IgD-negative memory B cell (primary cell): ENCODE data around the gene CHTF18. TPM values are rescaled to one million over a fixed set of nuclear protein-coding genes. Genes with fewer than 3 reads are reported as not detected.

Source experiments
- H3K27ac Mint-ChIP-seq, 3 donors: one replicate each; pipeline ENCODE4 v1.8.0; 2020 to 2022; ENCODE audit warnings: mild to moderate bottlenecking in 3 of 3, mixed read lengths in 3 of 3, moderate library complexity in 1 of 3
- H3K27me3 Mint-ChIP-seq: one replicate; pipeline ENCODE4 v1.8.0; 2021; ENCODE audit warnings: mixed read lengths
- H3K36me3 Mint-ChIP-seq: one replicate; pipeline ENCODE4 v1.8.0; 2020; ENCODE audit warnings: mild to moderate bottlenecking, mixed read lengths
- H3K4me1 Mint-ChIP-seq, 3 donors: one replicate each; pipeline ENCODE4 v1.8.0; 2020 to 2022; ENCODE audit warnings: mixed read lengths in 3 of 3, mild to moderate bottlenecking in 1 of 3
- H3K4me3 Mint-ChIP-seq, 4 donors: one replicate each; pipeline ENCODE4 v1.8.0; 2020 to 2022; ENCODE audit warnings: mild to moderate bottlenecking in 4 of 4, mixed read lengths in 4 of 4, moderate library complexity in 3 of 4
- H3K9me3 Mint-ChIP-seq, 3 donors: one replicate each; pipeline ENCODE4 v1.8.0; 2020 to 2021; ENCODE audit warnings: mixed read lengths in 3 of 3, mild to moderate bottlenecking in 1 of 3
- polyA plus RNA-seq: library from polyadenylated mRNA; unstranded; fragments of 300-500 nt; fragmentation: Illumina TruSeq; gene quantifications from one replicate; pipeline ENCODE4 v1.2.3, GENCODE V29; 2021

CHTF18 gene
- polyA plus RNA-seq, 1 donor from 2014 or later, result 4.9 TPM

DNA sequence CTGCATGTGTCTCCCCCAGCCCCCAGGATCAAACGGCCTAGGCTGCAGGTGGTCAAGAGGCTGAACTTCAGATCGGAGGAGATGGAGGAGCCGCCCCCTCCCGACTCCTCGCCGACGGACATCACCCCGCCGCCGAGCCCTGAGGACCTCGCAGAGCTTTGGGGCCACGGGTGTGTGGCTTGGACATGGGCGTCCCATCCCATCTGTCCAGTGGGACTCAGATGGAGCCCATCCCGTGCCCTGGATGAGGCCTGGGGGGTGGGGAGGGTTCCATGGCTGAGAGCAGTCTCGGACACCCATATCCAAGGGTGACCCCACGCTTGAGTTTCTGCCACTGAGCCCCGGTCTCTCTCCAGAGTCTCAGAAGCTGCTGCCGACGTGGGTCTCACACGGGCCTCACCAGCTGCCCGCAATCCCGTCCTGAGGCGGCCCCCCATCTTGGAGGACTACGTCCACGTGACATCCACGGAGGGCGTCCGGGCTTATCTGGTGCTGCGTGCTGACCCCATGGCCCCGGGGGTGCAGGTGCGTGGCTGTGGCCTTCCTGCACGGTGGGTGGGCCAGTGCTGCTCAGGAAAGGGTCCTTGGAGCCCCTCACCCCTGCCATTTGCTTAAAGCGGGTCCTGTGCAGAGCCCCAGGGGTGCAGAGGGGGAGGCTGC is 901 bp downstream of the CHTF18 start:
- no peaks in the 10 kb centered on the region for H3K27me3 Mint-ChIP-seq
- H3K9me3 Mint-ChIP-seq, result no peaks in the 10 kb centered on the region
- H3K36me3 Mint-ChIP-seq, result peaks cover 1% of the 10 kb centered on the region
- peak overlapping the region in 2 of 4 donors; percentile 50 to 63 for H3K4me3 Mint-ChIP-seq
- H3K27ac Mint-ChIP-seq, result no peak overlapping the region
- H3K4me1 Mint-ChIP-seq, result peaks cover 0 to 6% (median 4%) of the 10 kb centered on the region in 3 donors

DNA sequence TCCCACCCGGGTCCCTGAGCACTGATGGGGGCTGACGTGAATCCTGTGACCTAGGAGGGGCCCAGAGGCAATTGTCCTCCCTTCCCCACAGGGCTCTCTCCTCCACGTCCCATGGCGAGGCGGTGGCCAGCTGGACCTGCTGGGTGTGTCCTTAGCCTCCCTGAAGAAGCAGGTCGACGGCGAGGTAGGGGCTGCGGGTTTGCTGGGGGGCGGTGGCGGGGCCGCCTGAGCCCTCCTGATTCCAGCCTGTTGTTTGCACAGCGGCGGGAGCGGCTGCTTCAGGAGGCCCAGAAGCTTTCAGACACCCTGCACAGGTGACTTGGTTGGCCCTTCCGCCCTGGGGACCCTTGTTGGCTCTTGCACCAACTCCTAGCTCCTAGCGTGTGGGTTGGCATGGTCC is 1.7 kb downstream of the CHTF18 start:
- no peaks in the 10 kb centered on the region for H3K27me3 Mint-ChIP-seq
- peak overlapping the region; percentile 37 to 78 (median 52) for H3K4me3 Mint-ChIP-seq
- peaks cover 0 to 4% (median 3%) of the 10 kb centered on the region in 3 donors for H3K4me1 Mint-ChIP-seq
- peaks cover 1% of the 10 kb centered on the region for H3K36me3 Mint-ChIP-seq
- peak overlapping the region in 1 of 3 donors; percentile 71 for H3K27ac Mint-ChIP-seq
- H3K9me3 Mint-ChIP-seq, result no peaks in the 10 kb centered on the region

DNA sequence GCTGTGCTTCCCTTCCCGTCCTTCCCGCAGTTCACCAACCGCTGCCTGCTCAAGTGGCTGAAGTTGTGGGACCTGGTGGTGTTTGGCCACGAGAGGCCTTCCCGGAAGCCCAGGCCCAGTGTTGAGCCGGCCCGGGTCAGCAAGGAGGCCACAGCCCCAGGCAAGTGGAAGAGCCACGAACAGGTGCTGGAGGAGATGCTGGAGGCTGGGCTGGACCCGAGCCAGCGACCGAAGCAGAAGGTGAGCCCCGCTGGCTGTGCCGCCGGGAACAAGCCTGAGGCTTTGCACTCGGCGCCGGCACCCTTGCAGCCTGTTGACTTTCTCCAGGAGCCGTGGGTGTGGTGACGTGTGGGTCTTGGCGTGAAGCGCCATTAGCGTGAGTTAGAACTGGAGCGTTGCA is 2.7 kb downstream of the CHTF18 start:
- H3K4me3 Mint-ChIP-seq, result peak overlapping the region in 1 of 4 donors; percentile 30
- H3K9me3 Mint-ChIP-seq, result no peaks in the 10 kb centered on the region
- H3K27me3 Mint-ChIP-seq, result no peaks in the 10 kb centered on the region
- peaks cover 0 to 4% (median 1%) of the 10 kb centered on the region in 3 donors for H3K4me1 Mint-ChIP-seq
- H3K36me3 Mint-ChIP-seq, result peaks cover 1% of the 10 kb centered on the region
- H3K27ac Mint-ChIP-seq, result no peak overlapping the region

DNA sequence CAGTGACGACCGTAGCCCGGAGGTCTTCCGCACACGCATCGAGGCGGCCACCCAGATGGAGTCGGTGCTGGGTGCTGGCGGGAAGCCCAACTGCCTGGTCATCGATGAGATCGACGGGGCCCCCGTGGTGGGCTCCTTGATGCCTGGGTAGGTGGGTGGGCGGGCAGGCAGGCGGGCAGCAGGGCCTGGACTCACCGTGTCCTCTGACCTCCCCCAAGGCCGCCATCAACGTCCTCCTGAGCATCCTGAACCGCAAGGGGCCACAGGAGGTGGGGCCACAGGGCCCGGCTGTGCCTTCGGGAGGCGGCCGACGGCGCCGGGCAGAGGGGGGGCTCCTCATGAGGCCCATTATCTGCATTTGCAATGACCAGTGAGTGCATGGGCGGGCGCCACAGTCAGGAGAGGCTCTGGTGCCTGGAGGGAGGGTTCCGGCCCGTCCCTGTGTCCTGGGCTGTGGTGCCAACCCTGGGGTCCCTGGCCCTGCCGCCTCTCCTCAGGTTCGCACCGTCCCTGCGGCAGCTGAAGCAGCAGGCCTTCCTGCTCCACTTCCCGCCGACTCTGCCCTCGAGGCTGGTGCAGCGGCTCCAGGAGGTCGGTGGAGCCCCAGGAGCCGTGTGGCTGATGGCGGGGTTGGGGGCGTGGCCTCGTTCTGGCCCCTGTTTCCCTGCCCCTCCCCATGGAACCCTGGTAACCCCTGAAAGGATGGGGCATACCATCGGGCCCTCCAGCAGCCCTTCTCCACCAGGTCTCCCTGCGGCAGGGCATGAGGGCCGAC is 4.0 kb downstream of the CHTF18 start:
- H3K27ac Mint-ChIP-seq, result no peak overlapping the region
- H3K9me3 Mint-ChIP-seq, result no peaks in the 10 kb centered on the region
- peaks cover 1% of the 10 kb centered on the region for H3K36me3 Mint-ChIP-seq
- H3K27me3 Mint-ChIP-seq, result no peaks in the 10 kb centered on the region
- H3K4me3 Mint-ChIP-seq, result no peak overlapping the region
- peaks cover 0 to 1% (median 0%) of the 10 kb centered on the region in 3 donors for H3K4me1 Mint-ChIP-seq

DNA sequence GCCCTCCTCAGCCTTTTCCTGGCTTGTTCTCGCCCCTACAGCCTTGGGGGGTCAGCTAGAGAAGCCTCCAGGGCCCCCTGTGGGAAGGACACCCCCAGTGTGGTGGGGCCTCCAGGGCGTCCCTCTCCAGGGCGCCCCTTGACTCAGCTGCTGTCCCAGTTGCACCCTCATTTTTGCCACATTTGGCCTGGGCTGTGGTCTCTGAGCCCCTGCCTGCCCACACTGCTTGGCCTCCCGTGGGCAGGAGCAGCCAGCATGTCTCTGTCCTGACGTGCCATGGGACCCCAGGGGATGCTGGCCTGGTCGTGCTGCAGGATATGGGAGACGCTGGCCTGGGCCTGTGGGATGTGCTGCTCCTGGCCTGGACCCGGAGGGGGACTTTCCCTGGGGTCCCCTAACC is 5.0 kb downstream of the CHTF18 start:
- H3K4me1 Mint-ChIP-seq, result peaks cover 0 to 1% (median 0%) of the 10 kb centered on the region in 3 donors
- H3K27ac Mint-ChIP-seq, result no peak overlapping the region
- peaks cover 1% of the 10 kb centered on the region for H3K27me3 Mint-ChIP-seq
- no peak overlapping the region for H3K4me3 Mint-ChIP-seq
- no peaks in the 10 kb centered on the region for H3K9me3 Mint-ChIP-seq
- peaks cover 1% of the 10 kb centered on the region for H3K36me3 Mint-ChIP-seq

DNA sequence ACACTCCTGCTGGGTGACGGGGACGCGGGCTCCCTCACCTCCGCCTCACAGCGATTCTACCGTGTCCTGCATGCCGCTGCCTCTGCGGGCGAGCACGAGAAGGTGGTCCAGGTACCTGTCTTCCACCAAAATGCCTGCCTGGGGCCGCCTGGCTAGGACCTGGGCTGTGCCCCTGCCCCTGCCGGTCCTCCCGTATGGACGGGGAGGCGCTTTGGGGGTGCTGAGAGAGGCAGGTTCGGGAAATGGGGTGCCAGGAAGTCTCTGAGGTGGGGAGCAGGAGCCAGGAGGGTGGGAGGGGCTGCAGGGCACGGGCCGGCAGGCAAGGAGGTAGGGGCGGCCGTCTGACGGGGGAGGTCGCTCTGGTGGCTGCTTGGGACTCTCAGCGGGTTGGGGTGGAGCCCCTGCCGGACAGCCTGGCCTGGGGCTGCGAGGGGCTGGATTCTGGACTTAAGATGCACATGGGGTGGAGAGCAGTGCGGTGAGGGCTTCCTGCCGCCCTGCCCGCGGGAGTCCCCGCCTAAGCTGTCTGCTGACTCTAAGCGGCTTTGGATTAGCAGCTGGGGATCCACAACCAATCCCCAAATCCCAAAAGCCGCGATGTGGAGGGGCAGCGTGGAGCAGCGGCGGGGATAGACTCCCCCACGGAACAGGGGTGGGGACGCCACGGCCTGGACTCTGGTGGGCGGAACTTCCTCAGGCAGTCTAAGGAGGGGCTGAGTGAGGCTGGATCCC is 5.8 kb downstream of the CHTF18 start:
- Mint-ChIP-seq H3K4me1 (peaks cover 0 to 1% (median 0%) of the 10 kb centered on the region in 3 donors), H3K36me3 (peaks cover 1% of the 10 kb centered on the region), H3K4me3 (no peak overlapping the region), H3K27ac (no peak overlapping the region), H3K27me3 (peaks cover 6% of the 10 kb centered on the region), H3K9me3 (no peaks in the 10 kb centered on the region)

DNA sequence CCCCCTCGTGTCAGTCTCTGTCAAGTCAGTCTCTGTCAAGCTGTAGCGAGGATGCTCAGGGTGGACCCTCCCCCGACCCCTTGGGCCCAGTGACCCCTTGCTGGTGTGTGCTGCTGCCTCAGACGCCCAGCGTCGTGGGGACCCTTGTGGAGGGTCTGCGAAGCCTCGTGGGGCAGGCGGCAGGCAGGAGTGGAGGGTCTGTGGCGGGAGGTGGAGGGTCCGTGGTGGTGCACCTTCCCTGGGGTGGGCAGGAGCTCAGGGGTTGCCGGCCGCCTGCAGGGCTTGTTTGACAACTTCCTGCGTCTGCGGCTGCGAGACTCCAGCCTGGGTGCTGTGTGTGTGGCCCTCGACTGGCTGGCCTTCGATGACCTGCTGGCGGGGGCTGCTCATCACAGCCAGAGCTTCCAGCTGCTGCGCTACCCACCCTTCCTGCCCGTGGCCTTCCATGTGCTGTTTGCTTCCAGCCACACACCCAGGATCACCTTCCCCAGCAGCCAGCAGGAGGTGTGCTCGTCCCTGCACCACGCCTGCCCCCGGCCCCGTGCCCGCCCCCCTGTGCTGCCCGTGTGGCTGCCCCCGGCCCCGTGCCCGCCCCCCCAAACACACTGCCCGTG is 6.5 kb downstream of the CHTF18 start:
- Mint-ChIP-seq H3K36me3 (peaks cover 1% of the 10 kb centered on the region), H3K4me1 (no peaks in the 10 kb centered on the region), H3K27me3 (peaks cover 6% of the 10 kb centered on the region), H3K27ac (no peak overlapping the region), H3K9me3 (no peaks in the 10 kb centered on the region), H3K4me3 (no peak overlapping the region)

DNA sequence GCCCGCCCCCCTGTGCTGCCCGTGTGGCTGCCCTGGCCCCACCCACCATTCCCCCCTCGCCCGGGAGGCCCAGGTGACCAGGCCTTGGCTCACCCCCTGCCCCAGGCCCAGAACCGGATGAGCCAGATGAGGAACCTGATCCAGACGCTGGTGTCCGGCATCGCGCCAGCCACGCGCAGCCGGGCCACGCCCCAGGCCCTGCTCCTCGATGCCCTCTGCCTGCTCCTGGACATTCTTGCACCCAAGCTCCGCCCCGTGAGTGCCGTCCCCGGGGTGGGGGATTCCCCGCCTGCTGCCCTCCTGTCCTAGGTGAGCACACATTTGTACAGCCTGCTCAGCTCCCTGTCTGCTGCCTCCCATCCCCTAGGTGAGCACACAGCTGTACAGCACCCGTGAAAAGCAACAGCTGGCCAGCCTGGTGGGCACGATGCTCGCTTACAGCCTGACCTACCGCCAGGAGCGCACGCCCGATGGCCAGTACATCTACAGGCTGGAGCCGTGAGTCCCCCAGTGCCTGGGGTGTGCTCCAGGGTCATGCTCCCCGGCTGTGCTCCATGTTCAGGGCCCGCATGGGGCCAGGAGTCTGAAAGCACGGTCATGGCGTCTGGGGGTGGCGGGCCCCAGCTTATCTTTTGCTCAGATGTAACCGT is 7.3 kb downstream of the CHTF18 start:
- H3K4me3 Mint-ChIP-seq, result no peak overlapping the region
- H3K9me3 Mint-ChIP-seq, result no peaks in the 10 kb centered on the region
- no peaks in the 10 kb centered on the region for H3K4me1 Mint-ChIP-seq
- no peak overlapping the region for H3K27ac Mint-ChIP-seq
- H3K27me3 Mint-ChIP-seq, result peaks cover 6% of the 10 kb centered on the region
- H3K36me3 Mint-ChIP-seq, result peaks cover 1% of the 10 kb centered on the region

DNA sequence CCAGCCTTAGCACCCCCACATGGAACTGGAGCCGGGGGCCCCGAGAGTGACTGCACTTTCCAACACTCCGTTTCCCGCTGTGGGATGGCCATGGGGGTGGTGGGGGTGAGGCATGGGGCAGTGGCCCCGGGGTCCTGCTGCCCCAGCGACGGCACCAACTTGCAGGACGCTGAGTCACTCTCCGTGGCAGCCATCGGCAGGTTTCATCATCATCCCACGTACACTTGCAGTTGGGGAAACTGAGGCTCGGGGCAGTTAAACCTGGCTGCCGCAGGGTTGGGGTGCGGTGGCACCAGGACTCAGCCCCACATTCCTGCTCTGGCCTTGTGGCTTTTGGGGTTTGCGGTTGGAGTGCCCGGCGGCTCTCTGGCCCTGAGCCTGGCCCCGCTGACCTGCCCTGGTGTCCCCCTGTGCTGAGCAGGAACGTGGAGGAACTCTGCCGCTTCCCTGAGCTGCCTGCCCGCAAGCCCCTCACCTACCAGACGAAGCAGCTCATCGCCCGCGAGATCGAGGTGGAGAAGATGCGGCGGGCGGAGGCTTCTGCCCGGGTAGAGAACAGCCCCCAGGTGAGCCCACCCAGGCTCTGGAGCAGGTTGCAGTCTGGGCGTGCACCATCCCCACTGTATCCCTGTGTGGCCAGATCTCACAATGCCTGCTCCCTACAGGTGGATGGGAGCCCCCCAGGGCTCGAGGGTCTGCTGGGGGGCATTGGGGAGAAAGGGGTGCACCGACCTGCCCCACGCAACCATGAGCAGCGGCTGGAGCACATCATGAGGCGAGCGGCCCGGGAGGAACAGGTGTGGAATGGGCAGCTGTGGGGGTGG is 8.1 kb downstream of the CHTF18 start:
- Mint-ChIP-seq H3K36me3 (peaks cover under 1% of the 10 kb centered on the region), H3K4me1 (no peaks in the 10 kb centered on the region), H3K27ac (no peak overlapping the region), H3K27me3 (peaks cover 8% of the 10 kb centered on the region), H3K4me3 (no peak overlapping the region), H3K9me3 (no peaks in the 10 kb centered on the region)

DNA sequence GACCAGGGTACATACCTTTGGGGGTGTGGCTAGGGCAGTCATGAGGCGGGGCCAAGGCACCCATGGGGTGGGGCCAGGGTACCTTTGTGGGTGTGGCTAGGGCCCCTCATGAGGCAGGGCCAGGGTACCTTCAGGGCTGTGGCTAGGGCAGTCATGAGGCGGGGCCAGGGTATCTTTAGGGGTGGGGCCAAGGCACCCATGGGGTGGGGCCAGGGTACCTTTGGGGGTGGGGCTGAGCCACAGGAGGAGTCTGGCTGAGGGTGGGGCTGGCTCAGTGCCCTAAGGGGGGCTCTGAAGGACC is 8.7 kb downstream of the CHTF18 start:
- no peaks in the 10 kb centered on the region for H3K36me3 Mint-ChIP-seq
- H3K9me3 Mint-ChIP-seq, result no peaks in the 10 kb centered on the region
- H3K4me3 Mint-ChIP-seq, result no peak overlapping the region
- peaks cover 8% of the 10 kb centered on the region for H3K27me3 Mint-ChIP-seq
- H3K27ac Mint-ChIP-seq, result no peak overlapping the region
- H3K4me1 Mint-ChIP-seq, result no peaks in the 10 kb centered on the region

DNA sequence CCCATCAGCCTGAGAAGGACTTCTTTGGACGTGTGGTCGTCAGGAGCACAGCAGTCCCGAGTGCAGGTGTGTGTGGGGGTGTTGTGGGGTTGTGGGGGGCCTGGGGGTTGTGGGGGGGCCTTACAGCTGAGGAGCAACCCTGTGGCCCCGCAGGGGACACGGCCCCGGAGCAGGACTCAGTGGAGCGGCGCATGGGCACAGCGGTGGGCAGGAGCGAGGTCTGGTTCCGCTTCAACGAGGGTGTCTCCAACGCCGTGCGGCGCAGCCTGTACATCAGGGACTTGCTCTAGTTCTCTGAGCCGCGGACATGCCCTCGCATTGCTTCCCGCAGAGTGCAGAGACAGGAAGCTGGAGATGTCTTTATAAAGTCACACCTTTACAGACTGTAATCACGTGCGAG is 9.3 kb downstream of the CHTF18 start:
- H3K36me3 Mint-ChIP-seq, result no peaks in the 10 kb centered on the region
- H3K4me3 Mint-ChIP-seq, result peak overlapping the region in 1 of 4 donors; percentile 27
- no peaks in the 10 kb centered on the region for H3K4me1 Mint-ChIP-seq
- H3K27ac Mint-ChIP-seq, result no peak overlapping the region
- H3K9me3 Mint-ChIP-seq, result no peaks in the 10 kb centered on the region
- peaks cover 8% of the 10 kb centered on the region for H3K27me3 Mint-ChIP-seq

DNA sequence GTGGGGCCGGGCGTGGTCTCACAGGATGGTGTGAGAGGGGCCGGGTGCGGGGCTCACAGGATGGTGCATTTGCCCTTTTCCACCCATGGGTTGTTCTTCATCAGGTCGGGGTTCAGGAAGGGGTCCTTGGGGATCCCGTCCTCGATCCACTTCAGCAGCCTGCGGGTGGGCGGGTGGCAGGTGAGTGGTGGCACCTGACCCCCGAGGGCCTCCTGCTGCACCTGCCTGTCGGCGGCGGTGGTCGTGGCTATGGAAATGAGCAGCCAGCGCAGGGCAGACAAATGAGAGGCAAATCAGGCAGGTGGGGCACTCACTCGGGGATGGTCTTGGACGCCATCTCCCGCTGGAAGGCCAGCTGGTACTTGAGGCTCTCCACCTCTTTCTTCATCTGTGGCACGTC is 10.2 kb downstream of the CHTF18 start:
- H3K9me3 Mint-ChIP-seq, result no peaks in the 10 kb centered on the region
- H3K36me3 Mint-ChIP-seq, result no peaks in the 10 kb centered on the region
- peaks cover 8% of the 10 kb centered on the region for H3K27me3 Mint-ChIP-seq
- peak overlapping the region in 1 of 4 donors; percentile 17 for H3K4me3 Mint-ChIP-seq
- H3K27ac Mint-ChIP-seq, result peak overlapping the region in 1 of 3 donors; percentile 25
- H3K4me1 Mint-ChIP-seq, result no peaks in the 10 kb centered on the region

DNA sequence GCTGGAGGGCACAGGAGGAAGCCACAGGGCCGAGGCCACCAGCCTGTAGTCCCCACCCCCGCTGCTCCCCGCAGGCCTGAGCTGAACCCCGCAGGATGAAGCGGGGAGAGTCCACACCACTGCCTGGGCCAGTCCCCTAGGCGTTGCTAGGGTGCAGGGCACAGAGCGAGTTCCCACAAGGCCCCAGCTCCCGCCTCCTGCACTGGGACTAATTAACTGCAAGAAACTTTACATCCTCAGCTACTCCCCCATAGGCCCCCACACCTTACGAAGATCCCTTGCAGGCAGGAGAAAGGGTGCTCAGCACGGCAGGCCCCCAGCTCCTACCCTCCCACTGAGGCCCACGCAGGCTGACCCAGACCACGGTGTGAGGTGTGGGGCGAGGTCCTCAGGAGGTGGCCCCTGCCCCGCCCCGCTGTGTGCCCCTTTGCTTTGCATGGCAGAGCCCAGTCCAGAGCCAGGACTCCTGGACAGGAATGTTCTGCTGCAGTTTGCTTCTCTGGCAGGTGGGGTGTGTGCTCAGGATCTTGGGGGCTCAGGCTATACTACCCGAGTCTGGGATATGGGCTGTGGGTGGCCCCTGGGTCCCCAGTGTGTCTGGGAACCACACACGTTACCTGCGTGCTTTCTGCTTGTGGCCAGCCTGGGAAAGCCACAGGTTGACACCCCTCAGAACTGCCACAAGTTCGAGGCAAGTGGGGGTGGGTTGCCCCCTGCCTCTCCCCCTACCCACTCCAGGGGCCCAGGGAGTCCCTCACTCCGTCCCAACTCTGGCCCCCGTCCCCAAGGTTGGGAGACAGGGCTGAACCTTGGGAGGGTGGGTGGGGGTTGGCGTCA is 10.9 kb downstream of the CHTF18 start:
- peak overlapping the region in 1 of 3 donors; percentile 25 for H3K27ac Mint-ChIP-seq
- H3K4me3 Mint-ChIP-seq, result no peak overlapping the region
- H3K4me1 Mint-ChIP-seq, result no peaks in the 10 kb centered on the region
- H3K9me3 Mint-ChIP-seq, result no peaks in the 10 kb centered on the region
- peaks cover 8% of the 10 kb centered on the region for H3K27me3 Mint-ChIP-seq
- H3K36me3 Mint-ChIP-seq, result no peaks in the 10 kb centered on the region
